Activated naive CD8-positive, alpha-beta T cell treated with anti-CD3 and anti-CD28 coated beads, Interleukin-2, amount 50 U/mL, for 24 hours (primary cell): ENCODE results near the gene NCOR2.
A peak's percentile ranks its signal among the peaks of the same experiment; 100 is the strongest.

Source experiments
- ATAC-seq: fragments of 150-1000 bp; cut with Tn5 transposase; one replicate; pipeline ENCODE4 v1.10.0; 2021
- DNase-seq: peaks from one replicate; pipeline ENCODE4 v3.0.0; 2021
- H3K27ac Mint-ChIP-seq: one replicate; pipeline ENCODE4 v1.8.0; 2021; ENCODE audit warnings: mild to moderate bottlenecking, mixed read lengths
- H3K27me3 Mint-ChIP-seq: one replicate; pipeline ENCODE4 v1.8.0; 2021; ENCODE audit warnings: mixed read lengths
- H3K36me3 Mint-ChIP-seq: one replicate; pipeline ENCODE4 v1.8.0; 2021; ENCODE audit warnings: low read depth, mixed read lengths
- H3K4me1 Mint-ChIP-seq: one replicate; pipeline ENCODE4 v1.8.0; 2021; ENCODE audit warnings: mixed read lengths
- H3K4me3 Mint-ChIP-seq: one replicate; pipeline ENCODE4 v1.8.0; 2021; ENCODE audit warnings: mild to moderate bottlenecking, moderate library complexity, mixed read lengths
- H3K9me3 Mint-ChIP-seq: one replicate; pipeline ENCODE4 v1.8.0; 2021; ENCODE audit warnings: mixed read lengths

The NCOR2 gene

DNA sequence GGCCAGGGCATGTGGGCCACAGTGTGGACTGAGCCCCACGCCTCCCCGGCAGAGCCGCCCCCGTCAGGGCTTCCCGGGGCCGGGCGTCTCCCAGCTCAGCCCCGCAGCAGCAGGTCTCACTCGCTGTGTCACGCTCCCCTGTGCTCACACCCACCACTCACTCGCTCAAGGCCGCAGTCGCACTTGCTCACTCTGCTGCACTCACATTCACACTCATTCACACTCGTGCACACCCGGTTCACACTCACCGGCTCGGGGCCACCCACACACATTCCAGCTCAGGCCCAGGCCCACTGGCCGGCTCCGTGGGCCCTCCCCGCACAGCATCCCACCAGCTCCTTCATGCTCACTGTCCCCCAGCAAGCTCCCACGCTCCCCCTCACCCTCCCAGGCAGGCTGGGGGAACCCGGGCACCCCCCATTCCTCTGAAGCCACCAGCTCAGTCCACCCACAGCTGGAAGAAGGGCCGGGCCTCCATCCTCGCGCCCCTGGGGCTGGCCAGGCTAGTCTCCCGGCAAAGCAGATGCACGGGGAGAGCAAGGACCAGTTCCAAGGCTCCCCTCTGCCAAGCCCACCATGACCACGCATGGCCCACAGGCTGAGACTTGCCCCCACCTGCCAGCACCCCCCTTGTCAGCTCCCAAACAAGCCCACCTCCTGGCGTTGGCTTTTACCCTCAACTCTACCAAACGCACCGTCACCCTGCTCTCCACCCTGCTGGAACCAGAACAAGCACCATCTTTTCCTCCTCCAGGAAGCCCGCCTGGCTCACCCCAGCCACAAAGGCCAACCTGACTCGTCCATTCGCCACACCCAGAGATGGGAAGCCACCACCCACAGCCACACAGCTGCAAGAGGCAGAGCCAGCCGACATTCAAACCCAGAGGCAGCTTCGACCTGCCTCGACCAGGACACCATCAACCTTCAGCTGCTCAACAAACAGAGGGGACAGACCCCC is 28.0 kb downstream of the NCOR2 start:
- H3K4me3 Mint-ChIP-seq = no peak overlapping the region
- peaks cover 31% of the 10 kb centered on the region for H3K4me1 Mint-ChIP-seq
- no peaks in the 10 kb centered on the region for H3K27me3 Mint-ChIP-seq
- ATAC-seq (no peak), DNase-seq (no peak)
- H3K36me3 Mint-ChIP-seq = peaks cover 7% of the 10 kb centered on the region
- no peaks in the 10 kb centered on the region for H3K9me3 Mint-ChIP-seq
- H3K27ac Mint-ChIP-seq = peak overlapping the region; percentile 42

DNA sequence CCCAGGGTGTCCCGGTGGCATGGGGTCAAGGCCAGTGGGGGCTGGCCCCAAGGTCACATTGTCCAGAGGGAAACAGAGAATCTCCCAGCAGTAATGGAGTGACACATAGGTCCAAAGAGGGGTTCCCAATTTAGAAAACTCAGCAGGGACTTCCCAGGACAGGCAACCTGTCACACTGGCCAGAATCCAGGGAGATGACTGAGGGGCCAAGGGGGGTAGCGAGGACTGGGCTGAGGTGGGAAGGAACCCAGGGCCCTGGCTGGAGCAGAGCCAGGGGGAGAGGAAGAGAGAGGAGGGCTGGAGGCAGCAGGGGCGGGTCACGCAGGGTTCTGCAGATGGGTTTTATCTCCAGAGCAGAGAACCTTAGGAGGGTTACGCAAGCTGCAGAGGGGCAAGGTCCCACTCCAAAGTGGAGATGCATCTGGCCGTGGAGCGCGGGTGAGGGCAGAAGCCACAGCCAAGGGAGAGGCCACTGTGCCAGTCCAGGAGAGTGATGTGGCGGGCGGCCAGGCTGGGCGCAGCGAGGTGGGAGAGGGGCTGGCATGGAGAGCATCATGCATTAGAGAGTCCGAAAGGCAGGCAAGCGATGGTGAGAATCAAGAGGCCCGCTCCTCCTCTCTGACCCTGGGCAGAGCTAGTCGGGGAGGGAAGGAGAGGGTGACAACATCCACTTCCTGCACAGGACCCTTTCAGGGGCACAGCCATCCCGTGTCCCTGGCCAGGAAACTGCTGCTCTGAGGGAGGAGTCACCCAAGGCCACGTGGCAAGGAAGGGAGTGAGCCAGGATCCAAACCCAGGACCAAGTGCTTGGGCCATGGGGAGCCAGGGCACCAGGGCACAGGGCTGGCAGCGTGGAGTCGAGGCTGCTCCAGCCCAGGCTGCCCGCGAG is 29.0 kb downstream of the NCOR2 start:
- DNase-seq = no peak
- no peak for ATAC-seq

GRCh38 chr12:124537525-124538193 is 29.8 kb downstream of the NCOR2 start:
- Mint-ChIP-seq H3K27me3 (no peaks in the 10 kb centered on the region), H3K4me3 (no peak overlapping the region), H3K9me3 (no peaks in the 10 kb centered on the region), H3K36me3 (peaks cover 10% of the 10 kb centered on the region), H3K27ac (no peak overlapping the region), H3K4me1 (peaks cover 22% of the 10 kb centered on the region)
- DNase-seq = no peak
- no peak for ATAC-seq

More for the DNA sequence above, 29.0 kb downstream of the NCOR2 start:
- Mint-ChIP-seq H3K4me3 (no peak overlapping the region), H3K4me1 (peaks cover 26% of the 10 kb centered on the region), H3K36me3 (peaks cover 10% of the 10 kb centered on the region), H3K27me3 (no peaks in the 10 kb centered on the region), H3K27ac (no peak overlapping the region), H3K9me3 (no peaks in the 10 kb centered on the region)

DNA sequence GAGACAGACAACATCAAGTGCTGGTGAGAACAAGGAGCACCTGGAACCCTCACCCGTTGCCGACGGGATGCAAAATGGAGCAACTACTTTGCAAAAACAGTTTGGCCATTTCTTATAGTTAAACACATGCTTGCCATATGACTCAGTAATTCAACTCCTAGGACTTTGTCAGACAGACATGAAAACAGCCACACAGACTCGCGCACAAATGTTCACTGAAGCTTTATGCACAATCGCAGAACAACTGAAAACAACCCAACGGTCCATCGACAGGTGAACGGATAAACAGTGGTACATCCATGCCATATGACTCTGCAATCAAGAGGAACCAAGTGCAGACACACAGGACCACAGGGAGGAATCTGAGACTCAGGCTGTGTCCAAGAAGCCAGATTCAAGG is 30.8 kb downstream of the NCOR2 start:
- Mint-ChIP-seq H3K9me3 (no peaks in the 10 kb centered on the region), H3K4me3 (no peak overlapping the region), H3K27me3 (no peaks in the 10 kb centered on the region), H3K27ac (no peak overlapping the region), H3K4me1 (peaks cover 18% of the 10 kb centered on the region), H3K36me3 (peaks cover 10% of the 10 kb centered on the region)
- ATAC-seq = no peak
- no peak for DNase-seq

GRCh38 chr12:124534776-124535740 is 32.4 kb downstream of the NCOR2 start:
- H3K4me3 Mint-ChIP-seq = no peak overlapping the region
- no peak overlapping the region for H3K27ac Mint-ChIP-seq
- ATAC-seq (no peak), DNase-seq (no peak)
- no peaks in the 10 kb centered on the region for H3K27me3 Mint-ChIP-seq
- H3K9me3 Mint-ChIP-seq = no peaks in the 10 kb centered on the region
- peaks cover 14% of the 10 kb centered on the region for H3K36me3 Mint-ChIP-seq
- H3K4me1 Mint-ChIP-seq = peaks cover 18% of the 10 kb centered on the region

GRCh38 chr12:124533456-124533855 is 34.0 kb downstream of the NCOR2 start:
- H3K27ac Mint-ChIP-seq = no peak overlapping the region
- peaks cover 16% of the 10 kb centered on the region for H3K36me3 Mint-ChIP-seq
- no peaks in the 10 kb centered on the region for H3K9me3 Mint-ChIP-seq
- no peak for DNase-seq
- no peaks in the 10 kb centered on the region for H3K27me3 Mint-ChIP-seq
- no peak overlapping the region for H3K4me3 Mint-ChIP-seq
- H3K4me1 Mint-ChIP-seq = peaks cover 9% of the 10 kb centered on the region
- no peak for ATAC-seq

DNA sequence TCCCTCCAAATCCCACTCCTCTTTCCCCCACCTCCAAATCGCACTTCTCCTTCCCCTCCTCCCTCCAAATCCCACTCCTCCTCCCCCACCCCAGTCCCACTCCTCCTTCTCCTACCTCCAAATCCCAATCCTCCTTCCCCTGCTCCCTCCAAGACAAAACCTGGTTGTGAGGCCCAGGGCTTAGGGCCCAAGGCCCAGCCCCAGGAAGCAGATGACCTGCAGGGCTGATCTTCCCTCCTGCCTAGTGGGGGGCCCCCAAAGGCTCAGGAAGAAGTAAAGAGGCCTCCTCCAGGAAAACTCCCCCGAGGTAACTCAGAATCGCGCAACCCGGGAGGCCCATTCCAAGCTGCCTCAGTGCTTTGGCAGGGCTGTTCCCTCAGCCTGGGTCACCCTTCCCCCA is 34.4 kb downstream of the NCOR2 start:
- peaks cover 16% of the 10 kb centered on the region for H3K36me3 Mint-ChIP-seq
- H3K4me1 Mint-ChIP-seq = peaks cover 6% of the 10 kb centered on the region
- no peak overlapping the region for H3K4me3 Mint-ChIP-seq
- H3K27ac Mint-ChIP-seq = no peak overlapping the region
- ATAC-seq (no peak), DNase-seq (no peak)
- no peaks in the 10 kb centered on the region for H3K27me3 Mint-ChIP-seq
- H3K9me3 Mint-ChIP-seq = no peaks in the 10 kb centered on the region

- H3K27me3 Mint-ChIP-seq = no peaks in the 10 kb centered on the region
- H3K27ac Mint-ChIP-seq = no peak overlapping the region
- H3K4me1 Mint-ChIP-seq = peaks cover 6% of the 10 kb centered on the region
- ATAC-seq (no peak), DNase-seq (no peak)
- H3K9me3 Mint-ChIP-seq = no peaks in the 10 kb centered on the region
- H3K36me3 Mint-ChIP-seq = peaks cover 16% of the 10 kb centered on the region
- no peak overlapping the region for H3K4me3 Mint-ChIP-seq
Measured at GRCh38 chr12:124532331-124532750, 35.1 kb downstream of the NCOR2 start.

DNA sequence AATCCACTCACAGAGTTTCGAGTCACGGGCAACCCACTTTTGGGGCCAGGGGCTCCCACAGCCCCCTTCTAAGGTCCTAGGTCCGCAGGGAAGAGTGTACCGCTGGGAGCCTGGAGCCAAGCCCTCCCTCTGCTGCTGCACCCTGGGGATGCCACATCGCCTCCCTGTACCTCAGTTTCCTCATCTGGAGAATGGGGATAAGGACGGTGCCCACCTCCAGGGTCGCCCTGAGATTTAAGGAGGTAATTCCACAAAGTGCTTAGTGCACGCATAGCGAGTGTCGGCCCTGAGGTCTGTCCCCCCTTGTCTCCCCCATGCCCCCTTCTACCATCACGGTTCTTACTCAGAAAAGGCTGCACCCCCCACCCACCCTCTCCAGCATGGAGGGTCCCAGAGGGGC is 35.5 kb downstream of the NCOR2 start:
- Mint-ChIP-seq H3K4me3 (no peak overlapping the region), H3K9me3 (no peaks in the 10 kb centered on the region), H3K27me3 (no peaks in the 10 kb centered on the region), H3K4me1 (peaks cover 7% of the 10 kb centered on the region), H3K27ac (no peak overlapping the region), H3K36me3 (peaks cover 16% of the 10 kb centered on the region)
- ATAC-seq (no peak), DNase-seq (no peak)

DNA sequence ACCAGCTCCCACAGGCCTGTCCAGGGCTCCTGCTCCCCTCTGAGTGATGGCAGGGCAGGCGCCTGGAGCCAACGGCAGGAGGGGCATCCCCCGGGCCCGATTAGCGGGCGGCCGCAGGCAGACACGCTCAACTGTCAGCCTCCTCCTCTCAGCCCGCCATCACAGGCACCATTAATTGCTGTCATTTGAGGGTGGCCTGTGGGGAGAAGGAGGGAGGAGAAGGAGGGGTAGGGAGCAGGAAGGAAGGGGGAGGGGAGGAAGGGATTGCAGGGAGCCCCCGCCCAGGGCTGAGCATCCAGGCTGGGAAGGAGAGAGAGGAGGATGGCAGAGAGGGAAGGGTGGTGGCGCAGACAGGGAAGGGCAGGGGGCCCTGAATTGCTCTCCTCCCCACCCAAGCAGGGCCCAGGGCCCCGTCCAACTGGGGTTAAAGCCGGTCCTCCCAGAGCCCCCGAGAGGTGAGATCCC is 36.1 kb downstream of the NCOR2 start:
- no peaks in the 10 kb centered on the region for H3K27me3 Mint-ChIP-seq
- no peak overlapping the region for H3K27ac Mint-ChIP-seq
- H3K4me1 Mint-ChIP-seq = peaks cover 5% of the 10 kb centered on the region
- no peak for ATAC-seq
- DNase-seq = no peak
- H3K36me3 Mint-ChIP-seq = peaks cover 15% of the 10 kb centered on the region
- H3K9me3 Mint-ChIP-seq = no peaks in the 10 kb centered on the region
- H3K4me3 Mint-ChIP-seq = no peak overlapping the region

DNA sequence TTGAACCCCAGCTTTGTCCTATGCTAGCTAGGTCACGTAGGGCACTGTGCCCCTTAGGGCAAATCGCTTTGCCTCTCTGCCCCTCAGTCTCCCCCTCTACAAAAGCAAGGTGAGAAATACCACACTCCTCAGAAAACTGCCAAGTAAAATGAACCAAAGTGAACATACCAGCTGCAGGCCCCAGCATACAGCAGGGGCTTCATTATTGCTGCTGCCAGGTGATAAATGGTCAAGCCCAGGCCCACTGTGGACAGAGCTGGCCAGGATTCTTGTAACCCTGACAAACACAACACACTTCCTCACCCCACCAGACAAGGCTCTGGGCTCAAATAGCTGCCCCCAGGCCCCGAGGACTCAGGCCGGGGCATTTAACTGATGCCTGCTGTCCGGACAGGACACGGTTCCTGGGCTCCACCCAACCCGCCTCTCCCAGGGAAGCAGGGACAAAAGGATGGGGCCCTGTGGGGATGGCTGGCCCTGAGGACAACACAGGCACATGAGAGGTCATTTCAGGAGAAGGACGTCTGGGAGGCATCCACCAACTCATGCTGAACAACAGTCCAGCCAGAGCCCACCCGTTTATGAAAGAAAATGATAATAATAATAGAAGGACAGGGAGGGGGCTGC is 36.7 kb downstream of the NCOR2 start:
- DNase-seq (no peak), ATAC-seq (no peak)
- H3K36me3 Mint-ChIP-seq = peaks cover 12% of the 10 kb centered on the region
- no peak overlapping the region for H3K27ac Mint-ChIP-seq
- H3K27me3 Mint-ChIP-seq = no peaks in the 10 kb centered on the region
- no peak overlapping the region for H3K4me3 Mint-ChIP-seq
- peaks cover 5% of the 10 kb centered on the region for H3K4me1 Mint-ChIP-seq
- H3K9me3 Mint-ChIP-seq = no peaks in the 10 kb centered on the region

GRCh38 chr12:124529565-124530276 is 37.7 kb downstream of the NCOR2 start:
- ATAC-seq (no peak), DNase-seq (no peak)
- Mint-ChIP-seq H3K27me3 (no peaks in the 10 kb centered on the region), H3K36me3 (peaks cover 10% of the 10 kb centered on the region), H3K27ac (no peak overlapping the region), H3K4me3 (no peak overlapping the region), H3K9me3 (no peaks in the 10 kb centered on the region), H3K4me1 (peaks cover 10% of the 10 kb centered on the region)
